GM12864 (cell line): ENCODE data around the gene WDPCP.
"Not testable (repeated sequence)": the region's sequence is repeated elsewhere in the genome, so short reads cannot be mapped to it uniquely, and the experiment has no call there.

Experiments
- DNase-seq: peaks from one replicate; pipeline ENCODE4 v3.0.0-alpha.2; 2011; ENCODE audit warnings: low read depth
- H3K4me3 ChIP-seq: 2 replicates; pipeline ENCODE4 v1.5.1; 2011; ENCODE audit warnings: mild to moderate bottlenecking, low read depth, low read length, control low read depth
- TF ChIP-seq, protein P1 (sequence below): IDR thresholded peaks from 2 replicates; pipeline ENCODE4 v1.5.1; 2011; ENCODE audit warnings: low read depth, mild to moderate bottlenecking, moderate library complexity, low read length, control low read depth, inconsistent platforms; ENCODE audit errors: missing control alignments

The WDPCP gene

DNA sequence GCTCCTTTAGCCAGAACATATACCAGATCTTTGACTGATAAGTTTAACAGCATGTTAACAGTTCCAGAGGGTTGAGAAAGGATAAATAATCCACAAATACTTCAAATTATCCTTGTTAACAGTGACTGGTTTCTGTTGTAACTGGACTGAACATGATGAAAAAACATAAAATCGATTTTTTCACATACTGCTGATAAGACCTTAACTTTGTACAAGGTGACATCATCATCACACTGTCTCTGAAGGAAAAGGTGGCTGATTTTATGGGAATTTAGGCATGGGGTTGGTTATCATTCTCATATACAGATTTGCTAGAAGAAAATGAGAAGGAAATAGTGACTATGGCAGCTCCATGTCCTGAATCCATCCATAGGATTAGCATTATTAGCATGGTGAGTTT, 501.6 kb downstream of the WDPCP start:
- DNase-seq, result no peak
- TF ChIP-seq, protein P1, sequence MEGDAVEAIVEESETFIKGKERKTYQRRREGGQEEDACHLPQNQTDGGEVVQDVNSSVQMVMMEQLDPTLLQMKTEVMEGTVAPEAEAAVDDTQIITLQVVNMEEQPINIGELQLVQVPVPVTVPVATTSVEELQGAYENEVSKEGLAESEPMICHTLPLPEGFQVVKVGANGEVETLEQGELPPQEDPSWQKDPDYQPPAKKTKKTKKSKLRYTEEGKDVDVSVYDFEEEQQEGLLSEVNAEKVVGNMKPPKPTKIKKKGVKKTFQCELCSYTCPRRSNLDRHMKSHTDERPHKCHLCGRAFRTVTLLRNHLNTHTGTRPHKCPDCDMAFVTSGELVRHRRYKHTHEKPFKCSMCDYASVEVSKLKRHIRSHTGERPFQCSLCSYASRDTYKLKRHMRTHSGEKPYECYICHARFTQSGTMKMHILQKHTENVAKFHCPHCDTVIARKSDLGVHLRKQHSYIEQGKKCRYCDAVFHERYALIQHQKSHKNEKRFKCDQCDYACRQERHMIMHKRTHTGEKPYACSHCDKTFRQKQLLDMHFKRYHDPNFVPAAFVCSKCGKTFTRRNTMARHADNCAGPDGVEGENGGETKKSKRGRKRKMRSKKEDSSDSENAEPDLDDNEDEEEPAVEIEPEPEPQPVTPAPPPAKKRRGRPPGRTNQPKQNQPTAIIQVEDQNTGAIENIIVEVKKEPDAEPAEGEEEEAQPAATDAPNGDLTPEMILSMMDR, result no peak
- no peak overlapping the region for H3K4me3 ChIP-seq

DNA sequence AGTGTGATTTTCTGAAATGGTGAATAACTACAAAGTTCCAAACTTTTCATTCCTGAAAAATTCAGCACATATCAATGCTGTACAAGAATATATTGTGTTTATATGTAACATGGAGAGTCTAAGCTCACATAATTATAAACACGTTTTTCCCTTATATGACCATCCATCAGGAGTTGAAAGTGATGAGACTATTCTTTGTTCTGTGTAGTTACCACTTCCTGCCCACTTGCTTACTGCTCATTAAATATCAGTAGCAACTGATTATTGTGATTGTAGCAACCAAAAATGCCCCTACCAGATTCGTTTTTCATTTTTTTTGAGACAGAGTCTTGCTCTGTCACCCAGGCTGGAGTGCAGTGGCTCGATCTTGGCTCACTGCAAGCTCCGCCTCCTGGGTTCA, 506.9 kb downstream of the WDPCP start:
- H3K4me3 ChIP-seq, result no peak overlapping the region
- no peak for DNase-seq
- TF ChIP-seq, protein P1, result no peak

DNA sequence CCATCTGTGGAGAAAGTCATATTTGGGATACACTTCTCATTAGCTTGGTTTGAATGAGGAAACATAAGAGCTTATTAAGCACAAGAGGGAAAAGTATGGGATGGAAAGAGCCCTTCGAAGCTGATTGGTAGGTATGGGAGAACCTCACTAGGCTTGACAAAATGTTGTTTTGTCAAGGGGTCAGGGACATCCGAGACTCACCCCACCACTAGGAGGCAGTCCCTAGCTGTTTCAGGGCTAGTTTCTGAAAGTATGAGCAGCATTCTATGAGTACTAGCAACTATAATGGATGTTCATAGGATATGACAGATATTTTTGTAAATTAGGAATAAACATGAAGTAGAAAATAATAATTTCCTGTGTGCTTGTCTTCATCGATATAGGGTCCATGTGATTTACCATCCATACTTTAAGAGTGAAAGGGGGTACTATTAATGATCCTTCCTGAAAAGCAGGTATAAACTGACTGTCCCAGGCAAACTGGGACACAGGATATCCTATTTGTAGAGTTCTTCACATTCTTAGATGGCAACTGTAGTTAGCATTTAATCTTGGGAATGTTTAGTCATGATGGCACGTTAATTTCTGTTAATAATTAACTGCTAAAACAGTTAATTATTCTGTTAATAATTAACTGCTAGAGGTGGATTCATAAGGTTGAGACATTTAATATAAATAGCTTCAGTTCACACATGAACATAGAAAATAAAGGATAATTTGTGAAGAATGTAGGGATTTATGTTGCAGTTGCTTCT, 509.2 kb downstream of the WDPCP start:
- TF ChIP-seq, protein P1, result peak; percentile 60
- no peak overlapping the region for H3K4me3 ChIP-seq
- DNase-seq, result no peak

DNA sequence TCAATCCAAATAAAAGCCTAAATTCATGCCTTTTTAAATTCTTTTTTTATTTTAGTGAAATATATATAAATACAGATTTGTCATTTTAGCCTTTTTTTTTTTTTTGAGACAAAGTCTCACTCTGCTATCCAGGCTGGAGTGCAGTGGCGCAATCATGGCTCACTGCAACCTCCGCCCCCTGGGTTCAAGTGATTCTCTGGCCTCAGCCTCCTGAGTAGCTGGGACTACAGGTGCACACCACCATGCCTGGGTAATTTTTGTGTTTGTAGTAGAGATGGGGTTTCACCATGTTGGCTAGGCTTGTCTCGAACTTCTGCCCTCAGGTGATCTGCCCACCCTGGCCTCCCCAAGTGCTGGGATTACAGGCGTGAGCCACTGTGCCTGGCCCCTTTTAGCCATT, 513.9 kb downstream of the WDPCP start:
- DNase-seq, result not testable (repeated sequence)

DNA sequence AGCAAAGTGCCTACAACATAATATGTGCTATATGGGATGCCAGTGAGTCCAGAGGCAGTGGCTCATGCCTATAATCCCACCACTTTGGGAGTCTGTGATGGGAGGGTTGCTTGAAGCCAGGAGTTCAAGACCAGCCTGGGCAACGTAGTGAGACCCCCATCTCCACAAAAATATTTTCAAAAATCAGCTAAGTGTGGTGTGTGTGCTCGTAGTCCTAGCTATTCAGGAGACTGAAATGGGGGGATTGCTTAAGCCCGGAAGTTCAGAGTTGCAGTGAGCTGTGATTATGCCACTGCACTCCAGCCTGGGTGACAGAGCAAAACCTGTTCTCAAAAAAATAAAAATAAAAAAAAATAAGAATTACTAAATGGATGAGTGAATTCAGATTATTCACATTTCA, 514.3 kb downstream of the WDPCP start:
- no peak overlapping the region for H3K4me3 ChIP-seq
- TF ChIP-seq, protein P1, result no peak
- DNase-seq, result no peak

More for the DNA sequence above, 513.9 kb downstream of the WDPCP start:
- H3K4me3 ChIP-seq, result not testable (repeated sequence)

DNA sequence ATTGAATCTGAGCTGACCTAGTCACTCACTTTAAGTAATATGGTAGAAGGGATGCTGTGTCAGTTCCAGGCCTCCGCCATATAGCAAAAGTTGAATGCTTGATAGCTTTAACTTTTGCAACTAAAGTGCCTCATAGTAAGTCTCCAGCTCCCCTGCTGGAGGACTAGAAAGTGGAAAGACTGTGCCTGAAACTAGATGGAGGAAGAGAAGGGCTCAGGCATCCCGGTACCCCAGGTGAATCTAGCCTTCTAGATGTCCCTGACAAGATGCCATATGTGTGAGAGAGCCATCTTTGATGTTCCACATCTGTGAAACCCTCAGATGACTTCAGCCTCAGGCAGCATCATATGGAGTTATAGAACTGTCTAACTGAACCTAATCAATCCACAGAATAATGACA, 516.6 kb downstream of the WDPCP start:
- no peak for DNase-seq
- no peak overlapping the region for H3K4me3 ChIP-seq
- TF ChIP-seq, protein P1, result no peak
